K562 (cell line): ENCODE data around the gene MBOAT1. TPM values are rescaled to one million over a fixed set of nuclear protein-coding genes. Genes with fewer than 3 reads are reported as not detected.
A peak's percentile ranks its signal among the peaks of the same experiment; 100 is the strongest.

Experiments
- CBX8 ChIP-seq: fragments of 200-600 bp; sonication (generic); IDR thresholded peaks from 2 replicates; pipeline ENCODE4 v1.6.1; 2012; ENCODE audit warnings: borderline replicate concordance, mixed run types, low read depth, mild to moderate bottlenecking, moderate library complexity, mixed read lengths, low read length, control low read depth, inconsistent platforms; ENCODE audit not compliant: poor library complexity, severe bottlenecking; ENCODE audit errors: extremely low read depth
- CHD1 ChIP-seq: fragments of 200-600 bp; sonication (generic); IDR thresholded peaks from one replicate; pipeline ENCODE4 v1.6.1; 2012; ENCODE audit warnings: mild to moderate bottlenecking, moderate library complexity, low read length, inconsistent platforms
- ESRRB ChIP-seq: fragments of 250-450 bp; sonication (Bioruptor Pico); IDR thresholded peaks from 2 replicates; pipeline ENCODE4 v1.5.0; 2020; ENCODE audit warnings: mild to moderate bottlenecking, moderate library complexity, borderline replicate concordance
- EWSR1 ChIP-seq: fragments of 450-650 bp; IDR thresholded peaks from 2 replicates; pipeline ENCODE4 v1.6.1; 2018; ENCODE audit warnings: borderline replicate concordance, mild to moderate bottlenecking, low read depth, moderate library complexity; ENCODE audit not compliant: partially characterized antibody
- FOS ChIP-seq: IDR thresholded peaks from 3 replicates; pipeline ENCODE4 v1.6.1; 2011; ENCODE audit not compliant: insufficient read length; ENCODE audit errors: extremely low read depth
- FOXK2 ChIP-seq, 2 experiments: fragments of 450-650 bp; IDR thresholded peaks in 1 of 2; conservative IDR thresholded peaks in 1 of 2; 2 replicates each; pipeline ENCODE4 v1.6.1; 2016; ENCODE audit warnings: low read depth in 2 of 2, mild to moderate bottlenecking in 1 of 2
- GTF3C2 ChIP-seq: IDR thresholded peaks from 3 replicates; pipeline ENCODE4 v1.6.1; 2011; ENCODE audit warnings: borderline replicate concordance, mild to moderate bottlenecking, moderate library complexity; ENCODE audit not compliant: insufficient read length; ENCODE audit errors: extremely low read depth
- NFIC ChIP-seq: fragments of 450-650 bp; IDR thresholded peaks from 2 replicates; pipeline ENCODE4 v1.6.1; 2017; ENCODE audit warnings: mild to moderate bottlenecking, inconsistent platforms
- PTRF ChIP-seq: fragments of 450-650 bp; IDR thresholded peaks from 2 replicates; pipeline ENCODE4 v1.6.1; 2016; ENCODE audit warnings: mild to moderate bottlenecking, missing genetic modification characterization, missing compliant biosample characterization
- TCF3 ChIP-seq: sonication (generic); formaldehyde crosslinking; IDR thresholded peaks from 2 replicates; pipeline ENCODE4 v1.4.0; 2020; ENCODE audit warnings: mild to moderate bottlenecking, missing genetic modification reagents
- ZKSCAN3 ChIP-seq: fragments of 250-450 bp; sonication (Bioruptor Pico); IDR thresholded peaks from 2 replicates; pipeline ENCODE4 v1.4.0; 2020
- ZNF174 ChIP-seq: fragments of 250-450 bp; sonication (Bioruptor Pico); IDR thresholded peaks from 2 replicates; pipeline ENCODE4 v1.4.0; 2020; ENCODE audit warnings: mild to moderate bottlenecking
- ZNF75A ChIP-seq: fragments of 450-650 bp; formaldehyde crosslinking; IDR thresholded peaks from 2 replicates; pipeline ENCODE4 v1.4.0; 2020; ENCODE audit warnings: mild to moderate bottlenecking
- ZSCAN29 ChIP-seq: fragments of 450-650 bp; IDR thresholded peaks from 2 replicates; pipeline ENCODE4 v1.6.1; 2017
- polyA plus RNA-seq, 8 experiments: library from polyadenylated mRNA; depleted of rRNA in 4 of 8; stranded (reverse) in 5 of 8; unstranded in 3 of 8; fragments of >200 nt; fragmentation: Nextera tagmentation in 2 of 8; fragmentation: Illumina TruSeq in 1 of 8; extraction: Ambion mirVana in 2 of 8; extraction: Trizol in 1 of 8; gene quantifications; 2 replicates each; pipeline versions ENCODE4 v1.2.1 to v1.2.3, GENCODE V29; 2011 to 2014; ENCODE audit warnings: inconsistent platforms in 1 of 8, missing spikeins in 1 of 8
- total RNA-seq, 7 experiments: library from RNA; depleted of rRNA in 6 of 7; stranded (reverse); fragments of >200 nt in 6 of 7; fragmentation: Illumina TruSeq in 2 of 7; extraction: Trizol in 2 of 7; gene quantifications; 2 replicates each; pipeline versions ENCODE4 v1.2.1 to v1.2.3, GENCODE V29; 2011 to 2021; ENCODE audit warnings: low replicate concordance in 1 of 7
- TF ChIP-seq, protein P1 (sequence below): fragments of 250-450 bp; sonication (Bioruptor Pico); IDR thresholded peaks from 2 replicates; pipeline ENCODE4 v1.5.0; 2021

Gene MBOAT1
- total and polyA plus RNA-seq, 9 of the 15 experiments (the other 6 are each of a cell fraction or from before 2014, with no cell fraction given), result 0.13 to 16.5 (median 10.3) TPM

GRCh38 chr6:20203561-20204511 is 8.4 kb downstream of the MBOAT1 start (continued):
- TF ChIP-seq PTRF (tag) (peak; percentile 87), ZKSCAN3 (CRISPR knock-in tag) (no peak), ZSCAN29 (no peak), TCF3 (CRISPR knock-in tag) (peak; percentile 35), ZNF174 (CRISPR knock-in tag) (no peak), ZNF75A (CRISPR knock-in tag) (no peak), EWSR1 (no peak), GTF3C2 (no peak), FOS (no peak), CHD1 (no peak), NFIC (no peak), CBX8 (no peak), ESRRB (CRISPR knock-in tag) (no peak), FOXK2 (conservative IDR thresholded peaks at IDR 0.05 in 1 of 2, IDR thresholded peaks at IDR 0.05 in 1 of 2; ENCODE audit: low read depth in 2 of 2) (no peak; a peak in 1 of 4 replicates)
- TF ChIP-seq, protein P1, sequence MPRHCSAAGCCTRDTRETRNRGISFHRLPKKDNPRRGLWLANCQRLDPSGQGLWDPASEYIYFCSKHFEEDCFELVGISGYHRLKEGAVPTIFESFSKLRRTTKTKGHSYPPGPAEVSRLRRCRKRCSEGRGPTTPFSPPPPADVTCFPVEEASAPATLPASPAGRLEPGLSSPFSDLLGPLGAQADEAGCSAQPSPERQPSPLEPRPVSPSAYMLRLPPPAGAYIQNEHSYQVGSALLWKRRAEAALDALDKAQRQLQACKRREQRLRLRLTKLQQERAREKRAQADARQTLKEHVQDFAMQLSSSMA (CRISPR knock-in tag), result no peak
